Measurements from ENCODE around the gene KMT2A. TPM values are rescaled to one million over a fixed set of nuclear protein-coding genes. Genes with fewer than 3 reads are reported as not detected.

Gene KMT2A
- total and polyA plus RNA-seq, 2 experiments from 2014 or later = 34.3 to 72.2 TPM

GRCh38 chr11:118519549-118519948 is 83.3 kb downstream of the KMT2A start (continued):
- TF ChIP-seq ZNF331 (CRISPR knock-in tag; IDR thresholded peaks at IDR 0.05; ENCODE audit: low read depth) (no peak), CREB1 (CRISPR knock-in tag; IDR thresholded peaks at IDR 0.05; ENCODE audit: low read depth) (no peak), EZH2phosphoT487 (IDR thresholded peaks at IDR 0.05; ENCODE audit: unreplicated experiment) (no peak), STAT1 (IDR thresholded peaks at IDR 0.05; ENCODE audit: unreplicated experiment) (no peak), JUNB (IDR thresholded peaks at IDR 0.05; ENCODE audit: unreplicated experiment) (no peak), REST (IDR thresholded peaks at IDR 0.05; ENCODE audit: unreplicated experiment) (no peak), ZNF114 (CRISPR knock-in tag; IDR thresholded peaks at IDR 0.05) (no peak)
- TF ChIP-seq, protein P1, sequence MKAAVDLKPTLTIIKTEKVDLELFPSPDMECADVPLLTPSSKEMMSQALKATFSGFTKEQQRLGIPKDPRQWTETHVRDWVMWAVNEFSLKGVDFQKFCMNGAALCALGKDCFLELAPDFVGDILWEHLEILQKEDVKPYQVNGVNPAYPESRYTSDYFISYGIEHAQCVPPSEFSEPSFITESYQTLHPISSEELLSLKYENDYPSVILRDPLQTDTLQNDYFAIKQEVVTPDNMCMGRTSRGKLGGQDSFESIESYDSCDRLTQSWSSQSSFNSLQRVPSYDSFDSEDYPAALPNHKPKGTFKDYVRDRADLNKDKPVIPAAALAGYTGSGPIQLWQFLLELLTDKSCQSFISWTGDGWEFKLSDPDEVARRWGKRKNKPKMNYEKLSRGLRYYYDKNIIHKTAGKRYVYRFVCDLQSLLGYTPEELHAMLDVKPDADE (IDR thresholded peaks at IDR 0.05) = no peak
- TF ChIP-seq, protein P2, sequence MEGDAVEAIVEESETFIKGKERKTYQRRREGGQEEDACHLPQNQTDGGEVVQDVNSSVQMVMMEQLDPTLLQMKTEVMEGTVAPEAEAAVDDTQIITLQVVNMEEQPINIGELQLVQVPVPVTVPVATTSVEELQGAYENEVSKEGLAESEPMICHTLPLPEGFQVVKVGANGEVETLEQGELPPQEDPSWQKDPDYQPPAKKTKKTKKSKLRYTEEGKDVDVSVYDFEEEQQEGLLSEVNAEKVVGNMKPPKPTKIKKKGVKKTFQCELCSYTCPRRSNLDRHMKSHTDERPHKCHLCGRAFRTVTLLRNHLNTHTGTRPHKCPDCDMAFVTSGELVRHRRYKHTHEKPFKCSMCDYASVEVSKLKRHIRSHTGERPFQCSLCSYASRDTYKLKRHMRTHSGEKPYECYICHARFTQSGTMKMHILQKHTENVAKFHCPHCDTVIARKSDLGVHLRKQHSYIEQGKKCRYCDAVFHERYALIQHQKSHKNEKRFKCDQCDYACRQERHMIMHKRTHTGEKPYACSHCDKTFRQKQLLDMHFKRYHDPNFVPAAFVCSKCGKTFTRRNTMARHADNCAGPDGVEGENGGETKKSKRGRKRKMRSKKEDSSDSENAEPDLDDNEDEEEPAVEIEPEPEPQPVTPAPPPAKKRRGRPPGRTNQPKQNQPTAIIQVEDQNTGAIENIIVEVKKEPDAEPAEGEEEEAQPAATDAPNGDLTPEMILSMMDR (conservative IDR thresholded peaks at IDR 0.05; ENCODE audit: low read depth in 2 of 2) = no peak

DNA sequence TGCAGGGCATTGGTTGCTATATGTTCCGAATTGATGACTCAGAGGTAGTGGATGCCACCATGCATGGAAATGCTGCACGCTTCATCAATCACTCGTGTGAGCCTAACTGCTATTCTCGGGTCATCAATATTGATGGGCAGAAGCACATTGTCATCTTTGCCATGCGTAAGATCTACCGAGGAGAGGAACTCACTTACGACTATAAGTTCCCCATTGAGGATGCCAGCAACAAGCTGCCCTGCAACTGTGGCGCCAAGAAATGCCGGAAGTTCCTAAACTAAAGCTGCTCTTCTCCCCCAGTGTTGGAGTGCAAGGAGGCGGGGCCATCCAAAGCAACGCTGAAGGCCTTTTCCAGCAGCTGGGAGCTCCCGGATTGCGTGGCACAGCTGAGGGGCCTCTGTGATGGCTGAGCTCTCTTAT is 85.6 kb downstream of the KMT2A start:
- no peaks in the 10 kb centered on the region; the same call in 2 of the 3 replicates for H3K9me3 Mint-ChIP-seq
- no peak for DNase-seq (ENCODE audit: low spot score)
- H3K4me3 Mint-ChIP-seq = no peak overlapping the region
- H2AFZ ChIP-seq = no peak overlapping the region
- peak overlapping the region; percentile 50 for H3K27ac ChIP-seq (ENCODE audit: low read depth)
- H4K20me1 ChIP-seq (replicated peaks; ENCODE audit: insufficient read depth) = peaks cover 12% of the 10 kb centered on the region
- H3F3A ChIP-seq (replicated peaks; ENCODE audit: low read depth) = peaks cover 29% of the 10 kb centered on the region
- ATAC-seq = no peak
- peaks cover 41% of the 10 kb centered on the region for H3K36me3 ChIP-seq (ENCODE audit: insufficient read depth)
- H3K27me3 Mint-ChIP-seq (ENCODE audit: insufficient read depth, low read depth, poor library complexity) = peaks cover 7% of the 10 kb centered on the region
- H3K36me3 Mint-ChIP-seq (ENCODE audit: low read depth) = peaks cover 68% of the 10 kb centered on the region
- no peaks in the 10 kb centered on the region for H3K27me3 ChIP-seq (ENCODE audit: insufficient read depth)
- H3K4me3 ChIP-seq = no peak overlapping the region
- no peak for TF ChIP-seq POLR2AphosphoS5 (IDR thresholded peaks at IDR 0.05; ENCODE audit: low read depth)
- TF ChIP-seq STAT1 (IDR thresholded peaks at IDR 0.05; ENCODE audit: unreplicated experiment) = no peak
- TF ChIP-seq EZH2 (IDR thresholded peaks at IDR 0.05; ENCODE audit: low read depth, unreplicated experiment) = no peak
- no peak for TF ChIP-seq ZNF462 (CRISPR knock-in tag; IDR thresholded peaks at IDR 0.05)
- TF ChIP-seq ZNF114 (CRISPR knock-in tag; IDR thresholded peaks at IDR 0.05) = no peak
- no peaks in the 10 kb centered on the region for H3K79me2 ChIP-seq (replicated peaks; ENCODE audit: insufficient read depth)
- no peak overlapping the region for H3K27ac Mint-ChIP-seq
- H3K4me1 ChIP-seq (ENCODE audit: insufficient read depth) = no peaks in the 10 kb centered on the region; the same call in 1 of the 2 replicates
- H3K4me2 ChIP-seq = no peak overlapping the region
- peaks cover 6% of the 10 kb centered on the region; the same call in 2 of the 3 replicates for H3K4me1 Mint-ChIP-seq
- no peaks in the 10 kb centered on the region for H3K9me2 ChIP-seq (ENCODE audit: insufficient read depth)
